VCaP (cell line): ENCODE results near the gene MYO9A.

Experiments
- H3K27ac ChIP-seq: fragments of 450-650 bp; 2 replicates; pipeline ENCODE4 v1.5.1; 2017
- CTCF ChIP-seq: fragments of 450-650 bp; conservative IDR thresholded peaks from 2 replicates; pipeline ENCODE4 v1.5.1; 2017; ENCODE audit warnings: mild to moderate bottlenecking, moderate library complexity

MYO9A gene

GRCh38 chr15:71822890-71823630, 294.9 kb downstream of the MYO9A start:
- no peak for TF ChIP-seq CTCF

DNA sequence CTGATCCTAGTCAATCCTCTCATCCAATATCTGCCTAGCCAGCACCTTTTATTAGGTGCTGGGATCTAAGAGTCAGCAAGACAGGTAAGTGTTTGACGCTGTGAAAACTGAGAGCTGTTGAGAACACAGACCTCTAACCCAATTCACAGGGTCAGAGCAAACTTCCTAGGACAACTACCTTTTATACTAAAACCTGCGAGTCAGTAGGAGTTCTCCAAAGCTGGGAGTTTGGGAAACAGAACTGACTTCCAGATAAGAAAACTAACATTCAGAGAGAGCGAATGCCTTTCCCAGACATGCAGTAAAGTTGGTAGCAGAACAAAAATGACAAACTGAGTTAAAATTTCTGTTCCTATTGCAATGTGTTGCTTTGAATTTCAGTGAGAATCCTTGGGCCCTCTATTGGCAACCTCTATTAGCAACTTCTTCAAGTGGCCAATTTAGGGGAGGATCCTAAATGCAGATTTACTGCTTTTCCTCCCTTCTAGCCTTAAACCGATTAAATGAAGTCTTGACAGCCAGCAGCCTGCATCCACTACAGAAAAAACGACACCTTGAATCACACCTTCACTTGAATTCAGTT, 296.3 kb downstream of the MYO9A start:
- no peak for TF ChIP-seq CTCF
- no peak overlapping the region for H3K27ac ChIP-seq

More at GRCh38 chr15:71822890-71823630, 294.9 kb downstream of the MYO9A start:
- H3K27ac ChIP-seq: no peak overlapping the region

DNA sequence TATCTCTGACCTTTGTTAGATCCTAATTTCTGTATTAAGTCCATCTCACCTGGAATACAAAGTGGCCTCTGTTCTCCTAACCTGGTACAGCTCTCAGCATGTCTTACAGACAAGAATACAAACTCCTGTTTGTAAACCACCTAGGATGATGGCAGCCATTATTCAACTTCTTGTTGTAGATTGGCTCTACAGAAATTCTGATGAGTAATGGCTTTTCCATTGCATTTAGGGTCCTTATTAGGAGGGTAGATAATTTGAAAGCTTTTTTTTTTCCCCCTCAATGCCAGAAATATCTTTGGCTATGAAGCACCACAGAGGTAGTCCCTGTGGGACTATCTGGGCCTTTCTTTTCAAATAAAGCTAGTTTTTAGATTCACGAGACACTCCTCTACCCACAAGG, 297.8 kb downstream of the MYO9A start:
- H3K27ac ChIP-seq: no peak overlapping the region
- no peak for TF ChIP-seq CTCF

DNA sequence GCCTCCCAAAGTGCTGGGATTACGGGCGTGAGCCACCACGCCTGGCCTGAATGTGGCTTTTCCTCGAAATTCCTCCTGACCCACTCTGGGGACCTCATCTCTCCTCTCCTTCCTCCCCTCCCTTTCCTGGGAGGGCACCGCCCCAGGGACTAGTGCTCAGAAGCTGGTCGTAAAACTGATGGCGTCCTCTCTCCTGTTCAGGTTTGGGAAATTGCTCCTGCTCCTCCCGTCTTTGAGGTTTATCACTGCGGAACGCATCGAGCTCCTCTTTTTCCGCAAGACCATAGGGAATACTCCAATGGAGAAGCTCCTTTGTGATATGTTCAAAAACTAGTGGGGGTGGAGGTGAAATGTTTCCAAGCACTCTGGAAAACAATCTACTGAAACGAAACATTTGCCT, 300.6 kb downstream of the MYO9A start:
- TF ChIP-seq CTCF: no peak
- no peak overlapping the region for H3K27ac ChIP-seq

DNA sequence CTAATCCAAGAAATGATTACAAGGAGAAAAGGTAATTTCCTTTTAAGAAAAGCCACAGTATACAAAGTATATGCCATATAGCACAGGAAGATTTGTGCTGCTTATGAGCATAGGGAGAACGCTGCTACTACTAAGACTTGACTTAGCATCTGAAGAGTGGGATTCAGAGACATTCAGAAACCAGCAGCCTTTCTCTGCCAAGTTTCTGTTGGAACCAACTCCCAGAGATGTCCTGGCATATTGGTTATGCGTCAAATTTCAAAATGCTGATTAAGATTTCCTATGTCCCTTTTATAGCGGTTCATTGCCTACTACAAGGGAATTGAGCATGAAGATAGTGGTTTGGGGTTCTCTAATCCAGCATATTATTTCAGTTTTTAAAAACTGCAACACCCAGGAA, 302.6 kb downstream of the MYO9A start:
- TF ChIP-seq CTCF: no peak
- H3K27ac ChIP-seq: no peak overlapping the region

DNA sequence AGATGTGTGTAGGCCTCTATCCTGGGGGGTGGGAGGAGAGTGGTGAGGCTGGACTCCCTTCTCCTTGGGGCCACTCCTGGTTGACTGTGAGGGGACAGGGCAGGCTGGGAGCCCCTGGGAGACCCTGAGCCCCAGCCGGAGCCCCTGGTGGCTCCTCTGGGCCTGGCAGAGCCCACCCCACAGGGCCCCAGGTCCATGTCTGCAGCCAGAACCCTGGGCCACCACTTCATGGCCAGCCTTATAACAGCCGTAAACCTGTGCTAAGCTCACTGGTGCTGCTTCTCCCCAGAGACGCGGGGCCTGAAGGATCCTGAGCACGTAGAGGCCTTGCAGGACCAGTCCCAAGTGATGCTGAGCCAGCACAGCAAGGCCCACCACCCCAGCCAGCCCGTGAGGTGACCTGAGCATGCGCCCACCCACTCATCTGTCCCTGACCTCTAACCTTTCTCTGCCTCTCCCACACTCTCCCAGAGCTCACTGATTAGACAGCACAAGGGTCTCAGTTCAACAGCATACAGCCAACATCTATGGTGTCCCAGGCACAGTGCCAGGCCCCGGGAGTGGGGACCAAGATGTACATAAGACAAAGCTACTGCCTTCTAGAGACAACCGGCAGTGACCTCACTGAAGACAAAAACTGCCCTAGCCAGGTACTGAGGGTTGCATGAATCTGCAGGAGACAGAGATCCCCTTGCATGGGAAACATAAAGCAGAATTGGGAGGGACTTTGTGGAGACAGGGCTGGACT, 304.1 kb downstream of the MYO9A start:
- TF ChIP-seq CTCF: no peak
- H3K27ac ChIP-seq: no peak overlapping the region

- TF ChIP-seq CTCF: no peak
These were observed 304.8 kb downstream of the MYO9A start for GRCh38 chr15:71812966-71813722.

More at GRCh38 chr15:71812966-71813722, 304.8 kb downstream of the MYO9A start:
- no peak overlapping the region for H3K27ac ChIP-seq
